Measurements from ENCODE around the gene PCDH1. TPM values are rescaled to one million over a fixed set of nuclear protein-coding genes. Genes with fewer than 3 reads are reported as not detected.

The PCDH1 gene
- total RNA-seq, 2 donors from 2014 or later: 24.9 to 31.3 TPM

GRCh38 chr5:141843156-141843927 lies 34.9 kb downstream of the PCDH1 start:
- no peaks in the 10 kb centered on the region for H3K9me3 ChIP-seq
- DNase-seq: peak in 3 of 4 donors; percentile 22 to 59 (median 43)
- peak overlapping the region in 3 of 4 donors; percentile 33 to 55 (median 52) for H3K27ac ChIP-seq
- H3K4me1 ChIP-seq: peaks cover 36% of the 10 kb centered on the region
- no peak for TF ChIP-seq POLR2A (IDR thresholded peaks at IDR 0.05)
- TF ChIP-seq, protein P1, sequence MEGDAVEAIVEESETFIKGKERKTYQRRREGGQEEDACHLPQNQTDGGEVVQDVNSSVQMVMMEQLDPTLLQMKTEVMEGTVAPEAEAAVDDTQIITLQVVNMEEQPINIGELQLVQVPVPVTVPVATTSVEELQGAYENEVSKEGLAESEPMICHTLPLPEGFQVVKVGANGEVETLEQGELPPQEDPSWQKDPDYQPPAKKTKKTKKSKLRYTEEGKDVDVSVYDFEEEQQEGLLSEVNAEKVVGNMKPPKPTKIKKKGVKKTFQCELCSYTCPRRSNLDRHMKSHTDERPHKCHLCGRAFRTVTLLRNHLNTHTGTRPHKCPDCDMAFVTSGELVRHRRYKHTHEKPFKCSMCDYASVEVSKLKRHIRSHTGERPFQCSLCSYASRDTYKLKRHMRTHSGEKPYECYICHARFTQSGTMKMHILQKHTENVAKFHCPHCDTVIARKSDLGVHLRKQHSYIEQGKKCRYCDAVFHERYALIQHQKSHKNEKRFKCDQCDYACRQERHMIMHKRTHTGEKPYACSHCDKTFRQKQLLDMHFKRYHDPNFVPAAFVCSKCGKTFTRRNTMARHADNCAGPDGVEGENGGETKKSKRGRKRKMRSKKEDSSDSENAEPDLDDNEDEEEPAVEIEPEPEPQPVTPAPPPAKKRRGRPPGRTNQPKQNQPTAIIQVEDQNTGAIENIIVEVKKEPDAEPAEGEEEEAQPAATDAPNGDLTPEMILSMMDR (IDR thresholded peaks at IDR 0.05): no peak
- intact Hi-C loops (cut with DNase I): no loop called here
- 42 to 49% methylated on average over 5 of the region's 5 CpGs for WGBS, 2 donors
- H3K4me3 ChIP-seq: no peak overlapping the region
- no peaks in the 10 kb centered on the region for H3K27me3 ChIP-seq
- no peak for ATAC-seq
- H3K36me3 ChIP-seq (replicated peaks in 1 of 2; ENCODE audit: insufficient read depth in 1 of 2, low read depth in 2 of 2): no peaks in the 10 kb centered on the region

GRCh38 chr5:141841378-141842180 lies 36.6 kb downstream of the PCDH1 start:
- 13 to 17% methylated on average over 10 to 14 of the region's 14 CpGs for WGBS, 2 donors
- peak overlapping the region; percentile 66 to 77 (median 72) for H3K27ac ChIP-seq
- TF ChIP-seq, protein P1 (IDR thresholded peaks at IDR 0.05): no peak
- TF ChIP-seq POLR2A (IDR thresholded peaks at IDR 0.05): peak in 1 of 3 donors; percentile 4
- ATAC-seq: peak; percentile 85
- peak; percentile 78 to 91 (median 82) for DNase-seq
- intact Hi-C loops (cut with DNase I): no loop called here
- no peaks in the 10 kb centered on the region for H3K9me3 ChIP-seq
- no peaks in the 10 kb centered on the region for H3K36me3 ChIP-seq (replicated peaks in 1 of 2; ENCODE audit: insufficient read depth in 1 of 2, low read depth in 2 of 2)
- no peaks in the 10 kb centered on the region for H3K27me3 ChIP-seq
- no peak overlapping the region for H3K4me3 ChIP-seq
- H3K4me1 ChIP-seq: peaks cover 32% of the 10 kb centered on the region

DNA sequence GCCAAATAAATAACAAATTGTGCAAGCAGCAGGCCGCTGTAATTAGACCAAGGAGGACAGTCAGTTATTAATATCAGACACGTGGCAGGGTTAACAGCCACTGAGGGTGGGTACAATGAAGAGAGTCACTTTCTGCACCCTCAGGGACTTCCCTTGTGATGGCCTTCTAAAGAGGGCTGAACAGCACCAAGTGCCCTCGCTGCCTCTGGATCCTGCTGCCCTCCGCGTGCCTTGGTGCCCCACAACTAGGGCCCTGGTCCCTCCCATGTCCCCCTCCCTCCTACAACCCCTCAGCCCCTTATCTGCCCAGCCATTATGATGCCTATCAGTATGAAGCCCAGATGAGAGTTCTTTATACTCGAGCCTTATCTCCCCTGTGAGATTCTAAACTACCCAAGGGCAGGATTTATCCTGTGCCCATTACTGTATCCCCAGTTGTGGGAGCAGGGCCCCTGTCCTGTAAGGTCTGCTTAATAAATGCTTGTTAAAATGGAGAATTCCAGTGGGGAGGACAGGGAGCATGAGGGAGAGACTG lies 37.3 kb downstream of the PCDH1 start:
- intact Hi-C loops (cut with DNase I): no loop called here
- DNase-seq: no peak
- TF ChIP-seq, protein P1 (IDR thresholded peaks at IDR 0.05): no peak
- no peak for TF ChIP-seq POLR2A (IDR thresholded peaks at IDR 0.05)
- Histone ChIP-seq H3K27me3 (no peaks in the 10 kb centered on the region), H3K36me3 (replicated peaks in 1 of 2; ENCODE audit: insufficient read depth in 1 of 2, low read depth in 2 of 2) (no peaks in the 10 kb centered on the region), H3K4me3 (no peak overlapping the region), H3K27ac (peak overlapping the region in 3 of 4 donors; percentile 66 to 77 (median 67)), H3K4me1 (peaks cover 32% of the 10 kb centered on the region), H3K9me3 (no peaks in the 10 kb centered on the region)
- no peak for ATAC-seq
- 67 to 78% methylated on average over 6 of the region's 6 CpGs for WGBS, 2 donors

GRCh38 chr5:141840280-141840812 lies 37.9 kb downstream of the PCDH1 start:
- TF ChIP-seq POLR2A (IDR thresholded peaks at IDR 0.05): no peak
- TF ChIP-seq, protein P1 (IDR thresholded peaks at IDR 0.05): no peak

More at GRCh38 chr5:141840280-141840812, 37.9 kb downstream of the PCDH1 start:
- DNase-seq: no peak
- H3K4me1 ChIP-seq: peaks cover 32% of the 10 kb centered on the region
- H3K27me3 ChIP-seq: no peaks in the 10 kb centered on the region
- no peak overlapping the region for H3K27ac ChIP-seq
- no peak for ATAC-seq
- 76 to 80% methylated on average over 3 of the region's 3 CpGs for WGBS, 2 donors
- no peak overlapping the region for H3K4me3 ChIP-seq
- intact Hi-C loops (cut with DNase I): no loop called here
- H3K9me3 ChIP-seq: no peaks in the 10 kb centered on the region
- no peaks in the 10 kb centered on the region for H3K36me3 ChIP-seq (replicated peaks in 1 of 2; ENCODE audit: insufficient read depth in 1 of 2, low read depth in 2 of 2)

All from body of pancreas (tissue), 4 donors.